GM23338 (cell line): ENCODE data around the gene EZR. TPM values are rescaled to one million over a fixed set of nuclear protein-coding genes. Genes with fewer than 3 reads are reported as not detected.
A peak's percentile ranks its signal among the peaks of the same experiment; 100 is the strongest.

Experiments used
- ATAC-seq: fragments of 200-7000 bp; cut with Tn5 transposase; 3 replicates; pipeline ENCODE4 v1.9.1; 2020
- DNase-seq: peaks from one replicate; pipeline ENCODE4 v3.0.0-alpha.2; 2015; ENCODE audit warnings: low spot score
- H2AFZ ChIP-seq: fragments of 200-600 bp; sonication (generic); 2 replicates; pipeline ENCODE4 v1.8.0; 2016; ENCODE audit warnings: antibody characterized with exemption, mild to moderate bottlenecking, moderate library complexity
- H3F3A ChIP-seq: fragments of 200-600 bp; sonication (generic); replicated peaks from 2 replicates; pipeline ENCODE4 v1.8.0; 2017; ENCODE audit warnings: antibody characterized with exemption, mixed run types, low read depth
- H3K27ac ChIP-seq: fragments of 200-600 bp; sonication (generic); 2 replicates; pipeline ENCODE4 v1.6.1; 2016; ENCODE audit warnings: low read depth
- H3K27me3 ChIP-seq: fragments of 200-600 bp; sonication (generic); 2 replicates; pipeline ENCODE4 v1.8.0; 2016; ENCODE audit warnings: mild to moderate bottlenecking, mixed run types, moderate library complexity; ENCODE audit not compliant: insufficient read depth
- H3K36me3 ChIP-seq: fragments of 200-600 bp; sonication (generic); 2 replicates; pipeline ENCODE4 v1.8.0; 2016; ENCODE audit warnings: mild to moderate bottlenecking; ENCODE audit not compliant: insufficient read depth
- H3K4me1 ChIP-seq: fragments of 200-600 bp; sonication (generic); 2 replicates; pipeline ENCODE4 v1.8.0; 2016; ENCODE audit warnings: mild to moderate bottlenecking, moderate library complexity; ENCODE audit not compliant: insufficient read depth
- H3K4me2 ChIP-seq: fragments of 200-600 bp; sonication (generic); 2 replicates; pipeline ENCODE4 v1.7.1; 2017; ENCODE audit warnings: mixed run types
- H3K4me3 ChIP-seq: fragments of 200-600 bp; sonication (generic); 2 replicates; pipeline ENCODE4 v1.6.1; 2016; ENCODE audit warnings: mixed run types
- H3K79me2 ChIP-seq: fragments of 200-600 bp; sonication (generic); replicated peaks from 2 replicates; pipeline ENCODE4 v1.8.0; 2017; ENCODE audit warnings: mild to moderate bottlenecking; ENCODE audit not compliant: insufficient read depth
- H3K9me2 ChIP-seq: fragments of 200-600 bp; sonication (generic); 2 replicates; pipeline ENCODE4 v1.8.0; 2017; ENCODE audit not compliant: insufficient read depth
- H4K20me1 ChIP-seq: fragments of 200-600 bp; sonication (generic); replicated peaks from 2 replicates; pipeline ENCODE4 v1.8.0; 2017; ENCODE audit warnings: mild to moderate bottlenecking; ENCODE audit not compliant: insufficient read depth
- H3K27ac Mint-ChIP-seq: 2 replicates; pipeline ENCODE4 v1.8.0; 2020; ENCODE audit warnings: inconsistent platforms, mild to moderate bottlenecking, moderate library complexity, mixed read lengths
- H3K27me3 Mint-ChIP-seq: 3 replicates; pipeline ENCODE4 v1.8.0; 2022; ENCODE audit warnings: low read depth, mild to moderate bottlenecking, moderate library complexity, mixed read lengths, inconsistent platforms; ENCODE audit not compliant: insufficient read depth, poor library complexity
- H3K36me3 Mint-ChIP-seq: 3 replicates; pipeline ENCODE4 v1.8.0; 2021; ENCODE audit warnings: low read depth, mild to moderate bottlenecking, inconsistent platforms, moderate library complexity, mixed read lengths
- H3K4me1 Mint-ChIP-seq: 3 replicates; pipeline ENCODE4 v1.8.0; 2020; ENCODE audit warnings: mild to moderate bottlenecking, inconsistent platforms, mixed read lengths
- H3K4me3 Mint-ChIP-seq: 3 replicates; pipeline ENCODE4 v1.8.0; 2021; ENCODE audit warnings: moderate library complexity, mild to moderate bottlenecking, inconsistent platforms, mixed read lengths
- H3K9me3 Mint-ChIP-seq: 3 replicates; pipeline ENCODE4 v1.8.0; 2020; ENCODE audit warnings: moderate library complexity, mild to moderate bottlenecking, inconsistent platforms, mixed read lengths
- CREB1 ChIP-seq: fragments of 250-450 bp; sonication (Bioruptor Pico); IDR thresholded peaks from 2 replicates; pipeline ENCODE4 v1.5.0; 2020; ENCODE audit warnings: low read depth, mild to moderate bottlenecking, moderate library complexity
- EZH2 ChIP-seq: fragments of 200-600 bp; sonication (generic); IDR thresholded peaks from one replicate; pipeline ENCODE4 v1.8.0; 2017; ENCODE audit warnings: antibody characterized with exemption, mild to moderate bottlenecking, low read depth; ENCODE audit not compliant: unreplicated experiment
- EZH2phosphoT487 ChIP-seq: fragments of 200-600 bp; sonication (generic); IDR thresholded peaks from one replicate; pipeline ENCODE4 v1.8.1; 2018; ENCODE audit warnings: antibody characterized with exemption; ENCODE audit not compliant: unreplicated experiment
- NANOG ChIP-seq: IDR thresholded peaks from 2 replicates; pipeline ENCODE4 v1.6.1; 2016; ENCODE audit warnings: antibody characterized with exemption, borderline replicate concordance
- POLR2AphosphoS5 ChIP-seq: IDR thresholded peaks from 2 replicates; pipeline ENCODE4 v1.6.1; 2016; ENCODE audit warnings: antibody characterized with exemption, low read depth
- STAT1 ChIP-seq: IDR thresholded peaks from one replicate; pipeline ENCODE4 v1.6.1; 2016; ENCODE audit warnings: antibody characterized with exemption; ENCODE audit not compliant: unreplicated experiment
- ZNF114 ChIP-seq: fragments of 250-450 bp; sonication (Bioruptor Pico); IDR thresholded peaks from 2 replicates; pipeline ENCODE4 v1.5.0; 2020; ENCODE audit warnings: mild to moderate bottlenecking, moderate library complexity
- ZNF331 ChIP-seq: fragments of 250-450 bp; sonication (Bioruptor Pico); IDR thresholded peaks from 2 replicates; pipeline ENCODE4 v1.5.0; 2020; ENCODE audit warnings: low read depth, mild to moderate bottlenecking, moderate library complexity
- polyA plus RNA-seq: library from polyadenylated mRNA; unstranded; fragments of >200 nt; fragmentation: Nextera tagmentation; extraction: Ambion mirVana; gene quantifications from 2 replicates; pipeline ENCODE4 v1.2.1, GENCODE V29; 2016
- total RNA-seq: library from RNA; depleted of rRNA; stranded (reverse); fragments of >200 nt; shearing (Covaris generic); gene quantifications from 2 replicates; pipeline ENCODE4 v1.2.3, GENCODE V29; 2014
- TF ChIP-seq, protein P1 (sequence below): IDR thresholded peaks from 2 replicates; pipeline ENCODE4 v1.6.1; 2016; ENCODE audit warnings: antibody characterized with exemption
- TF ChIP-seq, protein P2 (sequence below), 2 experiments: fragments of 200-600 bp in 1 of 2; sonication (generic) in 1 of 2; conservative IDR thresholded peaks; 2 replicates each; pipeline versions ENCODE4 v1.5.1 to v1.6.1; 2016 to 2017; ENCODE audit warnings: antibody characterized with exemption in 2 of 2, low read depth in 2 of 2, mild to moderate bottlenecking in 2 of 2, moderate library complexity in 1 of 2
- TF ChIP-seq, protein P3 (sequence below): IDR thresholded peaks from one replicate; pipeline ENCODE4 v1.6.1; 2018; ENCODE audit warnings: antibody characterized with exemption; ENCODE audit not compliant: unreplicated experiment

EZR gene
- total and polyA plus RNA-seq, 2 experiments from 2014 or later = 199 to 208 TPM

DNA sequence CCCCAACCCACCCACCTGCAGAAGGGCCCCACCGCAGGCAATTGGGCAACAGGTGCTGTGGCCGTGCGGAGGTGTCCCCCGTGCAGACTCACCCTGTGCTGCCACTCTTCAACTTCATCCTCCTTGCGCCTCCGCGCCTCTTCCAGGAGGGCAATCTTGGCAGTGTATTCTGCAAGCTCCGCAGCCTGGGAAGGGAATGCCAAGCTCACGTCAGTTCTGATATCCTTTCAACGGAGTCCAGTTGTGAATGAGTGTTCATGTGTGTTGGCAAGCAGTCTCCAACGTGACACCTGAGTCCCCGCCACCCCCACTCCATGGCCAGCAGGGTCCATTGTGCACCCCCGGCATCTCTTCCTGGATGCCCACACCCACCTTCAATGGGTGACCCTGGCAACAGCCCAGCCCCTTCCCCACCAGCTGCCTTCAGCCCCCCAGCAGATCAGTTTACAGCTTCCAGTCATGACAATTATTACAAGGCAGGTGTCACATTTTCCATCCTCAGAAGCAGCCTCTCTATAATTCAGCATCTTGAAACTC lies 49.9 kb downstream of the EZR start:
- peak overlapping the region; percentile 78; the same call in 1 of the 2 replicates for H3K27ac ChIP-seq
- no peaks in the 10 kb centered on the region for H3K9me2 ChIP-seq
- H2AFZ ChIP-seq = no peak overlapping the region
- H4K20me1 ChIP-seq = peaks cover 27% of the 10 kb centered on the region
- no peak overlapping the region for H3K4me3 ChIP-seq
- H3K36me3 ChIP-seq = peaks cover 72% of the 10 kb centered on the region
- H3K36me3 Mint-ChIP-seq = peaks cover 99% of the 10 kb centered on the region
- H3K27ac Mint-ChIP-seq = peak overlapping the region; percentile 11; the same call in 1 of the 2 replicates
- no peaks in the 10 kb centered on the region for H3K9me3 Mint-ChIP-seq
- peaks cover 7% of the 10 kb centered on the region; the same call in 1 of the 2 replicates for H3K4me1 ChIP-seq
- peaks cover 35% of the 10 kb centered on the region for H3K4me1 Mint-ChIP-seq
- DNase-seq = no peak
- no peak for ATAC-seq
- TF ChIP-seq, protein P1, sequence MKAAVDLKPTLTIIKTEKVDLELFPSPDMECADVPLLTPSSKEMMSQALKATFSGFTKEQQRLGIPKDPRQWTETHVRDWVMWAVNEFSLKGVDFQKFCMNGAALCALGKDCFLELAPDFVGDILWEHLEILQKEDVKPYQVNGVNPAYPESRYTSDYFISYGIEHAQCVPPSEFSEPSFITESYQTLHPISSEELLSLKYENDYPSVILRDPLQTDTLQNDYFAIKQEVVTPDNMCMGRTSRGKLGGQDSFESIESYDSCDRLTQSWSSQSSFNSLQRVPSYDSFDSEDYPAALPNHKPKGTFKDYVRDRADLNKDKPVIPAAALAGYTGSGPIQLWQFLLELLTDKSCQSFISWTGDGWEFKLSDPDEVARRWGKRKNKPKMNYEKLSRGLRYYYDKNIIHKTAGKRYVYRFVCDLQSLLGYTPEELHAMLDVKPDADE = no peak
- TF ChIP-seq, protein P2, sequence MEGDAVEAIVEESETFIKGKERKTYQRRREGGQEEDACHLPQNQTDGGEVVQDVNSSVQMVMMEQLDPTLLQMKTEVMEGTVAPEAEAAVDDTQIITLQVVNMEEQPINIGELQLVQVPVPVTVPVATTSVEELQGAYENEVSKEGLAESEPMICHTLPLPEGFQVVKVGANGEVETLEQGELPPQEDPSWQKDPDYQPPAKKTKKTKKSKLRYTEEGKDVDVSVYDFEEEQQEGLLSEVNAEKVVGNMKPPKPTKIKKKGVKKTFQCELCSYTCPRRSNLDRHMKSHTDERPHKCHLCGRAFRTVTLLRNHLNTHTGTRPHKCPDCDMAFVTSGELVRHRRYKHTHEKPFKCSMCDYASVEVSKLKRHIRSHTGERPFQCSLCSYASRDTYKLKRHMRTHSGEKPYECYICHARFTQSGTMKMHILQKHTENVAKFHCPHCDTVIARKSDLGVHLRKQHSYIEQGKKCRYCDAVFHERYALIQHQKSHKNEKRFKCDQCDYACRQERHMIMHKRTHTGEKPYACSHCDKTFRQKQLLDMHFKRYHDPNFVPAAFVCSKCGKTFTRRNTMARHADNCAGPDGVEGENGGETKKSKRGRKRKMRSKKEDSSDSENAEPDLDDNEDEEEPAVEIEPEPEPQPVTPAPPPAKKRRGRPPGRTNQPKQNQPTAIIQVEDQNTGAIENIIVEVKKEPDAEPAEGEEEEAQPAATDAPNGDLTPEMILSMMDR (conservative IDR thresholded peaks at IDR 0.05; ENCODE audit: low read depth in 2 of 2) = no peak
- H3K27me3 Mint-ChIP-seq = peaks cover 41% of the 10 kb centered on the region
- peaks cover 59% of the 10 kb centered on the region for H3F3A ChIP-seq
- H3K79me2 ChIP-seq = no peaks in the 10 kb centered on the region
- no peak overlapping the region for H3K4me2 ChIP-seq
- no peak overlapping the region; the same call in 2 of the 3 replicates for H3K4me3 Mint-ChIP-seq
- H3K27me3 ChIP-seq = no peaks in the 10 kb centered on the region

DNA sequence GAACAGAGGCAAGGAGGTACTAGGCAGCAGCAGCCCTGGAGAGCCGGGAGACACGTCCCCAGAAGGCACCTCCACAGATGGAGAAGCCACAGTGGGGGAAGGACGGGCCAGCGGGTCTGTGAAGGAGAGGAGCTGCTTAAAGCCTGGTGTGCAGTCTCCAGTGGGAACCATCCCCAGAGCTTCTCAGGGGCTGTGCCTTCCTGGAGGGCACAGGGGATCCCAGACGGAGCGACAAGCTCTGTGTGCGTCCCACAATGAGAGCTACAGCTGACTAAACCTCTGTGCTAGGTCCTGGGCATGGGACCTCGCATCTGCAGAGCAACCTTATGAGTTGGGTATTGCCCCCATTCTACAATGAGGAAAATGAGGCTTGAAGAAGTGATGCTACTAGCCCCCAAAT lies 50.7 kb downstream of the EZR start:
- H3K27ac Mint-ChIP-seq = no peak overlapping the region
- peaks cover 67% of the 10 kb centered on the region for H3K36me3 ChIP-seq
- peaks cover 27% of the 10 kb centered on the region for H4K20me1 ChIP-seq
- H3K79me2 ChIP-seq = no peaks in the 10 kb centered on the region
- no peak overlapping the region for H3K4me3 Mint-ChIP-seq
- H3K27me3 Mint-ChIP-seq = peaks cover 39% of the 10 kb centered on the region
- H3K4me3 ChIP-seq = no peak overlapping the region
- peaks cover 65% of the 10 kb centered on the region for H3F3A ChIP-seq
- H3K27me3 ChIP-seq = no peaks in the 10 kb centered on the region
- H2AFZ ChIP-seq = no peak overlapping the region
- peaks cover 92% of the 10 kb centered on the region for H3K36me3 Mint-ChIP-seq
- H3K27ac ChIP-seq = no peak overlapping the region
- DNase-seq (no peak), ATAC-seq (no peak)
- no peaks in the 10 kb centered on the region for H3K9me2 ChIP-seq
- no peaks in the 10 kb centered on the region for H3K4me1 ChIP-seq
- peaks cover 30% of the 10 kb centered on the region for H3K4me1 Mint-ChIP-seq
- no peaks in the 10 kb centered on the region for H3K9me3 Mint-ChIP-seq
- no peak overlapping the region for H3K4me2 ChIP-seq
- TF ChIP-seq ZNF114 (CRISPR knock-in tag) (no peak), EZH2phosphoT487 (no peak), STAT1 (no peak), EZH2 (no peak), ZNF331 (CRISPR knock-in tag) (no peak), NANOG (no peak), POLR2AphosphoS5 (no peak), CREB1 (no peak)
- TF ChIP-seq, protein P2 (conservative IDR thresholded peaks at IDR 0.05; ENCODE audit: low read depth in 2 of 2) = no peak
- TF ChIP-seq, protein P3, sequence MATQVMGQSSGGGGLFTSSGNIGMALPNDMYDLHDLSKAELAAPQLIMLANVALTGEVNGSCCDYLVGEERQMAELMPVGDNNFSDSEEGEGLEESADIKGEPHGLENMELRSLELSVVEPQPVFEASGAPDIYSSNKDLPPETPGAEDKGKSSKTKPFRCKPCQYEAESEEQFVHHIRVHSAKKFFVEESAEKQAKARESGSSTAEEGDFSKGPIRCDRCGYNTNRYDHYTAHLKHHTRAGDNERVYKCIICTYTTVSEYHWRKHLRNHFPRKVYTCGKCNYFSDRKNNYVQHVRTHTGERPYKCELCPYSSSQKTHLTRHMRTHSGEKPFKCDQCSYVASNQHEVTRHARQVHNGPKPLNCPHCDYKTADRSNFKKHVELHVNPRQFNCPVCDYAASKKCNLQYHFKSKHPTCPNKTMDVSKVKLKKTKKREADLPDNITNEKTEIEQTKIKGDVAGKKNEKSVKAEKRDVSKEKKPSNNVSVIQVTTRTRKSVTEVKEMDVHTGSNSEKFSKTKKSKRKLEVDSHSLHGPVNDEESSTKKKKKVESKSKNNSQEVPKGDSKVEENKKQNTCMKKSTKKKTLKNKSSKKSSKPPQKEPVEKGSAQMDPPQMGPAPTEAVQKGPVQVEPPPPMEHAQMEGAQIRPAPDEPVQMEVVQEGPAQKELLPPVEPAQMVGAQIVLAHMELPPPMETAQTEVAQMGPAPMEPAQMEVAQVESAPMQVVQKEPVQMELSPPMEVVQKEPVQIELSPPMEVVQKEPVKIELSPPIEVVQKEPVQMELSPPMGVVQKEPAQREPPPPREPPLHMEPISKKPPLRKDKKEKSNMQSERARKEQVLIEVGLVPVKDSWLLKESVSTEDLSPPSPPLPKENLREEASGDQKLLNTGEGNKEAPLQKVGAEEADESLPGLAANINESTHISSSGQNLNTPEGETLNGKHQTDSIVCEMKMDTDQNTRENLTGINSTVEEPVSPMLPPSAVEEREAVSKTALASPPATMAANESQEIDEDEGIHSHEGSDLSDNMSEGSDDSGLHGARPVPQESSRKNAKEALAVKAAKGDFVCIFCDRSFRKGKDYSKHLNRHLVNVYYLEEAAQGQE = no peak
